ENCODE results near the gene CITED4. TPM values are rescaled to one million over a fixed set of nuclear protein-coding genes. Genes with fewer than 3 reads are reported as not detected.

CITED4 gene
- total and polyA plus RNA-seq, 2 donors (not counting 3 experiments of a cell fraction or from before 2014, with no cell fraction given) = 3.8 to 11.3 TPM

- no TSS peak for BruUV-seq (replicated peaks)
- DNase-seq (ENCODE audit: low read depth, low spot score) (peak; percentile 74), FAIRE-seq (no peak)
- ChIA-PET CTCF (interaction anchor here (1.6 to 2.5 kb wide), 2 partner anchors 21 to 31 kb away, joined by 3 to 8 read pairs; no protein-coding TSS in a partner anchor), POLR2A (no interaction called here)
- no peaks in the 10 kb centered on the region for H3K27me3 ChIP-seq (ENCODE audit: control insufficient read depth in 2 of 2, insufficient read depth in 2 of 2, low read length in 2 of 2)
- dilution Hi-C loops (cut with MboI; ENCODE audit: extremely low pct_ligation_motif_present, low sequenced_read_pairs) (no loop called here), intact Hi-C loops (cut with micrococcal nuclease) (no loop called here)
- no peaks in the 10 kb centered on the region for H3K79me2 ChIP-seq (ENCODE audit: control insufficient read depth, insufficient read depth, low read length)
- H4K20me1 ChIP-seq (replicated peaks; ENCODE audit: control insufficient read depth, extremely low read depth, insufficient read depth, low read length) = no peaks in the 10 kb centered on the region
- no peak overlapping the region for H3K9ac ChIP-seq (replicated peaks; ENCODE audit: extremely low read depth, insufficient read depth, low read length)
- H3K4me3 ChIP-seq (replicated peaks in 1 of 3; ENCODE audit: insufficient read depth in 1 of 3, low read depth in 1 of 3, low read length in 3 of 3) = no peak overlapping the region
- no peaks in the 10 kb centered on the region for H3K36me3 ChIP-seq (ENCODE audit: control insufficient read depth in 2 of 2, extremely low read depth in 1 of 2, insufficient read depth in 2 of 2, low read length in 2 of 2)
- TF ChIP-seq GATA2 (IDR thresholded peaks at IDR 0.05; ENCODE audit: insufficient read depth, insufficient read length, low read depth, low read length) (no peak), MYC (IDR thresholded peaks at IDR 0.05; ENCODE audit: low read depth, low read length) (no peak)
- H3K4me1 ChIP-seq (ENCODE audit: control insufficient read depth, extremely low read depth, insufficient read depth, low read length) = peaks cover 14% of the 10 kb centered on the region
- H3K9me1 ChIP-seq (replicated peaks; ENCODE audit: control insufficient read depth, extremely low read depth, insufficient read depth, low read length) = no peaks in the 10 kb centered on the region
- peak overlapping the region; percentile 11 for H2AFZ ChIP-seq (ENCODE audit: low read depth, low read length)
- H3K9me3 ChIP-seq (replicated peaks; ENCODE audit: control insufficient read depth, insufficient read depth, low read length) = no peaks in the 10 kb centered on the region
- H3K4me2 ChIP-seq (ENCODE audit: insufficient read depth, low read length) = no peak overlapping the region
- H3K27ac ChIP-seq (ENCODE audit: insufficient read depth, low read depth, low read length) = no peak overlapping the region
Observed at GRCh38 chr1:40898431-40898901, 36.3 kb upstream of the CITED4 start.

GRCh38 chr1:40897513-40897912 lies 35.4 kb upstream of the CITED4 start:
- no peaks in the 10 kb centered on the region for H4K20me1 ChIP-seq (replicated peaks; ENCODE audit: control insufficient read depth, extremely low read depth, insufficient read depth, low read length)
- BruUV-seq (replicated peaks) = no TSS peak
- no peaks in the 10 kb centered on the region for H3K27me3 ChIP-seq (ENCODE audit: control insufficient read depth in 2 of 2, insufficient read depth in 2 of 2, low read length in 2 of 2)
- DNase-seq (ENCODE audit: low read depth, low spot score) = peak; percentile 37
- H3K36me3 ChIP-seq (ENCODE audit: control insufficient read depth in 2 of 2, extremely low read depth in 1 of 2, insufficient read depth in 2 of 2, low read length in 2 of 2) = no peaks in the 10 kb centered on the region
- H3K27ac ChIP-seq (ENCODE audit: insufficient read depth, low read depth, low read length) = no peak overlapping the region
- H3K9me3 ChIP-seq (replicated peaks; ENCODE audit: control insufficient read depth, insufficient read depth, low read length) = no peaks in the 10 kb centered on the region
- no peak overlapping the region for H3K4me3 ChIP-seq (replicated peaks in 1 of 3; ENCODE audit: insufficient read depth in 1 of 3, low read depth in 1 of 3, low read length in 3 of 3)
- H3K4me2 ChIP-seq (ENCODE audit: insufficient read depth, low read length) = no peak overlapping the region
- no peaks in the 10 kb centered on the region for H3K9me1 ChIP-seq (replicated peaks; ENCODE audit: control insufficient read depth, extremely low read depth, insufficient read depth, low read length)
- no peaks in the 10 kb centered on the region for H3K79me2 ChIP-seq (ENCODE audit: control insufficient read depth, insufficient read depth, low read length)
- dilution Hi-C loops (cut with MboI; ENCODE audit: extremely low pct_ligation_motif_present, low sequenced_read_pairs) = no loop called here
- POLR2A ChIA-PET = interaction anchor here (0.6 to 0.7 kb wide), 2 partner anchors 10 to 42 kb away, joined by 4 read pairs; no protein-coding TSS in a partner anchor
- H2AFZ ChIP-seq (ENCODE audit: low read depth, low read length) = peak overlapping the region; percentile 68
- no peak for TF ChIP-seq FOS (IDR thresholded peaks at IDR 0.05; ENCODE audit: borderline replicate concordance, insufficient read depth, low read length)
- TF ChIP-seq POLR2AphosphoS5 (IDR thresholded peaks at IDR 0.05; ENCODE audit: insufficient read depth, low read depth, low read length) = no peak
- no peak for TF ChIP-seq EZH2 (IDR thresholded peaks at IDR 0.05; ENCODE audit: borderline replicate concordance, low read depth, low read length, severe bottlenecking)
- TF ChIP-seq POLR2A (IDR thresholded peaks at IDR 0.05; ENCODE audit: low read depth, low read length) = no peak
- TF ChIP-seq CTCF (IDR thresholded peaks at IDR 0.05; ENCODE audit: extremely low read depth in 1 of 2, insufficient read depth in 1 of 2, low read depth in 1 of 2, low read length in 2 of 2) = no peak
- no peak for TF ChIP-seq MAX (IDR thresholded peaks at IDR 0.05; ENCODE audit: insufficient read depth, insufficient read length)
- CTCF ChIA-PET = interaction anchor here (0.7 to 2.5 kb wide), 6 partner anchors 15 to 51 kb away, joined by 3 to 8 read pairs (median 3); no protein-coding TSS in a partner anchor
- intact Hi-C loops (cut with micrococcal nuclease) = no loop called here
- no peak overlapping the region for H3K9ac ChIP-seq (replicated peaks; ENCODE audit: extremely low read depth, insufficient read depth, low read length)
- peaks cover 14% of the 10 kb centered on the region for H3K4me1 ChIP-seq (ENCODE audit: control insufficient read depth, extremely low read depth, insufficient read depth, low read length)
- FAIRE-seq = peak; percentile 74
